AG09319 (cell line): Measurements from ENCODE around the gene TSPAN4.

Experiments used
- DNase-seq: peaks from one replicate; pipeline ENCODE4 v3.0.0-alpha.2; 2010; ENCODE audit warnings: low read depth; ENCODE audit errors: extremely low read depth
- CTCF ChIP-seq: IDR thresholded peaks from 2 replicates; pipeline ENCODE4 v1.5.1; 2011; ENCODE audit warnings: low read depth, mild to moderate bottlenecking, inconsistent platforms, low read length, moderate library complexity

The TSPAN4 gene

GRCh38 chr11:821512-822371 is 20.9 kb upstream of the TSPAN4 start:
- no peak for DNase-seq
- TF ChIP-seq CTCF: no peak

- no peak for TF ChIP-seq CTCF
- DNase-seq: no peak
Observed at GRCh38 chr11:823441-824291, 19.0 kb upstream of the TSPAN4 start.

GRCh38 chr11:824292-824880 is 18.3 kb upstream of the TSPAN4 start:
- no peak for DNase-seq
- TF ChIP-seq CTCF: no peak

GRCh38 chr11:824942-825341 is 17.7 kb upstream of the TSPAN4 start:
- no peak for DNase-seq
- no peak for TF ChIP-seq CTCF

- no peak for DNase-seq
- no peak for TF ChIP-seq CTCF
Observed at GRCh38 chr11:825366-826226, 17.1 kb upstream of the TSPAN4 start.

- DNase-seq: no peak
- no peak for TF ChIP-seq CTCF
Observed at GRCh38 chr11:826227-826621, 16.4 kb upstream of the TSPAN4 start.
